Lung (tissue), 12 donors: Measurements from ENCODE around the gene DMBT1. TPM values are rescaled to one million over a fixed set of nuclear protein-coding genes. Genes with fewer than 3 reads are reported as not detected.

Experiments
- ATAC-seq: fragments of 200-7000 bp; cut with Tn5 transposase; one replicate; pipeline ENCODE4 v1.9.1; 2020; ENCODE audit warnings: moderate number of reproducible peaks; ENCODE audit not compliant: insufficient read depth, low FRiP score
- DNase-seq, 3 donors: peaks; one replicate each; pipeline ENCODE4 v3.0.0-alpha.2; 2013 to 2017
- H3K27ac ChIP-seq, 2 donors: one replicate each; pipeline ENCODE4 v1.5.1; 2013; ENCODE audit warnings: mild to moderate bottlenecking in 2 of 2, moderate library complexity in 2 of 2, control low read depth in 1 of 2, inconsistent platforms in 1 of 2, low read depth in 1 of 2, low read length in 1 of 2
- H3K27me3 ChIP-seq, 3 donors: one replicate each; pipeline ENCODE4 v1.5.1; 2013; ENCODE audit warnings: low read length in 2 of 3; ENCODE audit not compliant: control insufficient read depth in 3 of 3, insufficient read depth in 3 of 3
- H3K36me3 ChIP-seq, 4 donors: one replicate each; pipeline ENCODE4 v1.5.1; 2013; ENCODE audit warnings: low read length in 4 of 4, mild to moderate bottlenecking in 1 of 4, moderate library complexity in 1 of 4; ENCODE audit not compliant: control insufficient read depth in 4 of 4, insufficient read depth in 4 of 4
- H3K4me1 ChIP-seq, 5 donors: one replicate each; pipeline ENCODE4 v1.5.1; 2013; ENCODE audit warnings: low read length in 5 of 5, mild to moderate bottlenecking in 2 of 5, moderate library complexity in 1 of 5; ENCODE audit not compliant: control insufficient read depth in 5 of 5, insufficient read depth in 5 of 5
- H3K4me3 ChIP-seq: one replicate; pipeline ENCODE4 v1.5.1; 2013; ENCODE audit warnings: mild to moderate bottlenecking, control low read depth, moderate library complexity
- H3K9ac ChIP-seq, 2 donors: one replicate each; pipeline ENCODE4 v1.5.1; 2013; ENCODE audit warnings: low read length in 2 of 2, control low read depth in 1 of 2; ENCODE audit not compliant: insufficient read depth in 1 of 2
- H3K9me3 ChIP-seq, 4 donors: one replicate each; pipeline ENCODE4 v1.5.1; 2013; ENCODE audit warnings: low read length in 3 of 4, mild to moderate bottlenecking in 1 of 4, moderate library complexity in 1 of 4; ENCODE audit not compliant: control insufficient read depth in 4 of 4, insufficient read depth in 3 of 4
- CTCF ChIP-seq: IDR thresholded peaks from 2 replicates; pipeline ENCODE4 v1.5.1; 2012; ENCODE audit warnings: mild to moderate bottlenecking; ENCODE audit errors: control extremely low read depth, extremely low read depth
- WGBS, 2 donors: extraction: QIAGEN DNeasy Blood & Tissue Kit; methylation state at CpG; one replicate each; pipeline ENCODE4 v1.1.7; 2013; 5-methylcytosine and 5-hydroxymethylcytosine counted together
- polyA plus RNA-seq, 2 donors: library from polyadenylated mRNA; stranded (reverse); fragments of 200-250 nt; gene quantifications; one replicate each; pipeline ENCODE4 v1.2.1, GENCODE V29; 2013
- total RNA-seq, 2 donors: library from RNA; depleted of rRNA in 1 of 2; stranded (reverse); fragments of >200 nt in 1 of 2; gene quantifications; one replicate each; pipeline ENCODE4 v1.2.1, GENCODE V29; 2014 to 2021
- donor health status: control.
- donor health status: control.
- donor health status: Bipolar disorder and iron deficiency.
- donor health status: healthy.
- donor health status: DM: yes; HTN: yes; CAD: no.

The DMBT1 gene
- total and polyA plus RNA-seq, 4 donors = 21.1 to 337 (median 111) TPM

GRCh38 chr10:122688293-122688989 lies 127.9 kb downstream of the DMBT1 start:
- H3K4me1 ChIP-seq = peaks cover 0 to 5% (median 0%) of the 10 kb centered on the region in 5 donors
- no peak for TF ChIP-seq CTCF
- no peak overlapping the region for H3K9ac ChIP-seq
- peaks cover 0 to 2% (median 0%) of the 10 kb centered on the region in 3 donors for H3K27me3 ChIP-seq
- H3K9me3 ChIP-seq = no peaks in the 10 kb centered on the region
- H3K4me3 ChIP-seq = no peak overlapping the region
- H3K27ac ChIP-seq = no peak overlapping the region
- 70 to 75% methylated on average over 6 of the region's 6 CpGs for WGBS, 2 donors
- ATAC-seq = no peak
- H3K36me3 ChIP-seq = no peaks in the 10 kb centered on the region
- peak in 2 of 3 donors; percentile 6 to 41 for DNase-seq

GRCh38 chr10:122689146-122689820 lies 128.7 kb downstream of the DMBT1 start:
- Histone ChIP-seq H3K9ac (no peak overlapping the region), H3K36me3 (no peaks in the 10 kb centered on the region), H3K4me3 (no peak overlapping the region), H3K9me3 (no peaks in the 10 kb centered on the region), H3K27ac (peak overlapping the region in 1 of 2 donors; percentile 7), H3K4me1 (peaks cover 0 to 5% (median 0%) of the 10 kb centered on the region in 5 donors), H3K27me3 (peaks cover 0 to 2% (median 0%) of the 10 kb centered on the region in 3 donors)
- 77 to 85% methylated on average over 6 of the region's 6 CpGs for WGBS, 2 donors
- TF ChIP-seq CTCF = no peak
- DNase-seq (no peak), ATAC-seq (no peak)

GRCh38 chr10:122692744-122693143 lies 132.2 kb downstream of the DMBT1 start:
- H3K27ac ChIP-seq = no peak overlapping the region
- H3K4me1 ChIP-seq = peaks cover 0 to 5% (median 0%) of the 10 kb centered on the region in 5 donors
- peaks cover 0 to 2% (median 0%) of the 10 kb centered on the region in 3 donors for H3K27me3 ChIP-seq
- H3K9me3 ChIP-seq = peaks cover 0 to 2% (median 0%) of the 10 kb centered on the region in 4 donors
- WGBS, 2 donors = 84 to 89% methylated on average over 5 of the region's 5 CpGs
- no peaks in the 10 kb centered on the region for H3K36me3 ChIP-seq
- H3K4me3 ChIP-seq = no peak overlapping the region
- H3K9ac ChIP-seq = no peak overlapping the region
- TF ChIP-seq CTCF = no peak
- DNase-seq (no peak), ATAC-seq (no peak)

Other genes with a start within 250 kb of the DMBT1 start
- gene PLEKHA1, start 186.0 kb upstream of the DMBT1 start, total RNA-seq = 10 to 100 TPM; 33.5 to 73.2 TPM
- 10 to 100 TPM; 18.9 to 23.0 TPM for gene PLEKHA1, start 186.0 kb upstream of the DMBT1 start, polyA plus RNA-seq
- not detected for gene ARMS2, start 106.1 kb upstream of the DMBT1 start, total RNA-seq
- gene ARMS2, start 106.1 kb upstream of the DMBT1 start, polyA plus RNA-seq = not detected
- 10 to 100 TPM; 41.4 to 59.8 TPM for gene HTRA1, start 99.2 kb upstream of the DMBT1 start, total RNA-seq
- gene HTRA1, start 99.2 kb upstream of the DMBT1 start, polyA plus RNA-seq = 10 to 100 TPM; 30.4 to 50.7 TPM
- not detected for gene C10orf120, start 139.1 kb downstream of the DMBT1 start, total RNA-seq
- not detected for gene C10orf120, start 139.1 kb downstream of the DMBT1 start, polyA plus RNA-seq